ENCODE measurements around the gene RCHY1. TPM values are rescaled to one million over a fixed set of nuclear protein-coding genes. Genes with fewer than 3 reads are reported as not detected.

RCHY1 gene
- total and polyA plus RNA-seq, 5 donors, result 26.1 to 56.7 (median 49.0) TPM

Other genes starting within 250 kb of the RCHY1 start
- gene THAP6, start 70 bp upstream of the RCHY1 start, total RNA-seq, result 10 to 100 TPM; 13.9 to 21.7 (median 19.2) TPM
- gene THAP6, start 70 bp upstream of the RCHY1 start, polyA plus RNA-seq, result 8.5 TPM
- not detected for gene ODAPH, start 41.7 kb upstream of the RCHY1 start, total RNA-seq
- not detected for gene ODAPH, start 41.7 kb upstream of the RCHY1 start, polyA plus RNA-seq
- 1 to 10 TPM in 3 of 4 donors, under 1 TPM in 1; 0.64 to 1.5 (median 1.2) TPM for gene CDKL2, start 116.1 kb upstream of the RCHY1 start, total RNA-seq
- gene CDKL2, start 116.1 kb upstream of the RCHY1 start, polyA plus RNA-seq, result 0.43 TPM
- gene G3BP2, start 159.0 kb upstream of the RCHY1 start, total RNA-seq, result 100 to 1,000 TPM in 1 of 4 donors, 10 to 100 TPM in 3; 79.5 to 124 (median 86.8) TPM
- 22.3 TPM for gene G3BP2, start 159.0 kb upstream of the RCHY1 start, polyA plus RNA-seq
- gene USO1, start 210.2 kb upstream of the RCHY1 start, total RNA-seq, result 100 to 1,000 TPM in 2 of 4 donors, 10 to 100 TPM in 2; 93.6 to 103 (median 99.1) TPM
- gene USO1, start 210.2 kb upstream of the RCHY1 start, polyA plus RNA-seq, result 47.4 TPM

Measured in right cardiac atrium (tissue), 5 donors.